CD4-positive, alpha-beta T cell treated with Interleukin-2 at 100 ng/mL for 4 hours (primary cell): ENCODE data around the gene SORBS1.

Experiments used
- DNase-seq: peaks from one replicate; pipeline ENCODE4 v3.0.0-alpha.2; 2020; ENCODE audit warnings: low spot score

SORBS1 gene

DNA sequence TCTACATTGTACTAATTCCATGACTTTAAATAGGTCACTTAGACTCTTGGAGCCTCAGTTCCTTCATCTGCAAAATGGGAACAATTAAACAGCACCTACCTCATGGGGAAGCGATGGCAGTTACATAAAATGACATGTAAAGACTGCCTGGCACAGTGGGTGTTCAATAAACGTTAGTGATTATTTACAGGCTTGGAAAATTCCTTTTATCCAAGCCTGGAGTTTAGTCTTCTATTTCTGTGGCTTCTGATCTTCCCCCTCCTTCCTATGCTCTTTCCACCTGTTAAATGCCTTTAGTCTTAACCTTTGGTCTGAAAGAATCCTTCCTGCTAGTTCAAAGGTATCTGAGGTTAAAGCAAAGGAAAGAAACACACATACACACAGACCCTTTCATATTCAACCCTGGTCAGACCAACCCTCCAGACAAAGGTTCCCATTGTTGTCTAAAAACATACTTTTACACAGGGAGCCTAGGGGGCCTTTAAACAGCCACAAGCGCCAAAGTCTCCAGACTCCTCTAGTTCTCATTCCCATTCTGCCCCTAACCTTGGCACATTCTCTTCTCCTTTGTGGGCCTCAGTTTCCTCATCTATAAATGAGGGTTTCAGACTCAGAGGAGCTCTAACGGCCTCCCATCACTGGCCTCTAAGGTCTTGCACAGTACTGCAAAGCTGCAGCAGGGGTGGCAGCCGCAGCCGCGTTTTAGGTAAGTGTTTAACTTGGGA, 21.4 kb downstream of the SORBS1 start:
- DNase-seq: no peak

DNA sequence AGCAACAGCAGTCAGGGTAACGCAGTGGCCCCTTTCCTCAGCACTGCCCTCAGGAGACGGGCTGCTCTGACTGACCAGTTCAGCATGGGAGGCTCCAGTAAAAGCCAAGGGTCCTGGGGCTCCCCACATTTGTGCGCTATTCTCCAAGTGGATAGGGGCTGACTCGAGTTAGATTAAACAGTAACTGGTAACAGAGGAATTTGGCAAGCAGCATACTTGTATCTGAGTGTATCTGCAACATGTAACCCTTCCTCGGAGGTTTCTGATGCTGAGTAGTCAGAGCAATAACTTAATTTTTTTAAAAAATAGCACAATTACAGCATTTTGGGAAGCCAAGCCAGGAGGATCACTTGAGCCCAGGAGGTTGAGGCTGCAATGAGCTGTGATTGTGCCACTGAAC, 22.8 kb downstream of the SORBS1 start:
- no peak for DNase-seq

DNA sequence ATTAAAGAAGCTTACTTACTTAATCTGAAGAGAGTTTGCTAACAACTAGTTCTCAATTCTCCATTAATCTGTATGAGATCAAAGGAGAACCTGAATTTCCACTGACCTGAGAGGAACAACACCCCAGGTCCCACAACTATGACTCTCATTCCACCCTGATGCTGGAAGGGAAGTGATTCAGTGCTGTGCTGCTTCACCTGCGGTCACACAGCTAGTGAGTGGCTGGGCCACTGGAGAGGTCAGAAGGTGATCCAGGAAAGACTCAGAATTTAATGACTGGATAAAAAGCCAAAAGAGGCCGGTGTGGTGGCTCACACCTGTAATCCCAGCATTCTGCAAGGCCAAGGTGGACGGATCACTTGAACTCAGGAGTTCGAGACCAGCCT, 23.6 kb downstream of the SORBS1 start:
- no peak for DNase-seq

DNA sequence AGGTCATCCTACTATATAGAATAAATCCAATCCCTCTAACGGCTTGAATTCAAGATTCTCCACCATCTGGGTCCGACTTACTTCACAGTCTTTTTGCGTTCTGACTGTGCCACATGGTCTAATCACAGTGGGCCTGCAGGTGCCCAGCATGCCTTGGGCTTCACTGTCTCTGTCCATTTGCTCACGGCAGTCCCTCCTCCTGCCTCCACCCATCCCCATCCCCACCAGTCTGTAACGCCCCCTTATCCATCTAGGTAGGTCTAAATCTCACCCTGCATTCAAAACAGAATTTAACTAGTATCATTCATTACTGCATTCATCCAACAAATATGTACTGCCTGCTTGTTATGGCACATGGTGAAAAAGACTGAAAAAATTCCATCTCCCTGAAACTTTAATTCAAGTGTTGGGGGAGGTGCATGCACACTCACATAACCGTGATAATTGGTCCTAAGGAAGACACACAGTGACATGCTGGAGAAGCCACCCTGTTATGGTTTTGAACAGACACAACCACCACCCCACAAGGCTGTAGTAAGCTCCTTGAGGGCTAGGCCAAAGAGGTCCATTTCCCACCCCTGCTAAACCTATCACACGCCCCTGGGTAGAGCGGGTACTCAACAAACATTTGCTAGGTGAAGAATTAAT, 24.2 kb downstream of the SORBS1 start:
- no peak for DNase-seq

DNA sequence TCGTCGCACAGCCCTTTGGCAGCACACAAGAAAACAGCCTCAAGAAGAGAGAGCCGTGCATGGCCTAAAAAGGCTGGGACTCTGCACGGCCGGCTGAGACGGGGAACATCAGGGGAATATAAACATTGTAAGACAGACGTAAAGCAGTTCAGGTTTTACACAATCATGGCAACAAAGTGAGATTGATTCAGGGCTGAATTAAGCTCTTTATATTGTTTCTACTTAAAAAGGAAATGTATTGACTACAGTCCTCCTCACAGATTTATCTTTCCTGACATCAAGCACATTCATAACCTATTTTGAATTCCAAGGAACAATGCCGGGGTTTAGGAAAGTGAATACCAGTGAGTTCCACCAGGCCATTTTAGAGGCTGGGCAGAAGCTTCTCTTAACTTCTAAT, 25.2 kb downstream of the SORBS1 start:
- no peak for DNase-seq

DNA sequence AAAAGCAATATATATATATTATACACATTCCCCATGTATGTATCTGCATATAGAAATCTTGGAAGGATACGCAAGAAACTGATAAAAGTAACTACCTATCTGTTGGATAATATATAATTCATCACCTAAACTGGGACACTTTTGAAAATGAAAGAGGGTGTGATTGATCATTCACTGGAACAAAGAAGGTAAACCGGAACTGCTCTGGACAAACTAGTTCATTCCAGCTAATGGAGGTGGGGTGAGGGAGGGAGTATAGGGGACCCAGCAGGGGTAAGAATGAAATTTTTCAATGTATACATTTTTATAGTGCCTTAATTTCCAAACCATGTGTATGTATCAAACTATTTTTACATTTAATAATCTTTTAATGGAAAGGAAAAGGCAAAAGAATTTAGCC, 25.6 kb downstream of the SORBS1 start:
- no peak for DNase-seq

DNA sequence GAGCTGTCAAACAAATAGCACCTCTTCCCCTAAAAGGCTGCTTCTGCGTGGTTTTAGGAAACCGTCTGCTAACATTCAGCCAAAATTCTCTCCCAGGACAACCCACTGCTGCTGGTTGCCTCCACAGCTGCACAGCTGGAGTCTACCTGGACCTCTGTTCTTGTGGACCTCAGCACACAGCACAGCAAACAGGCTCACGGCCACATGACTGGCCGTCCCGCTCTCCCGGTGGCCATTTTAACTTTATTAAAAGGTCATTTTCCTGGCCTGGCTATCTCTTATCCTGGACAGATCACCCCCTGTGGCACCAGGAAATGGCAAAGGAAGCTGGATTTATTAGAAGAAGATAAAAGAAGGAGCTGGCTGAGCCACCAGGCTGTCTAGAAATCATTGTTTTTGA, 27.6 kb downstream of the SORBS1 start:
- no peak for DNase-seq

DNA sequence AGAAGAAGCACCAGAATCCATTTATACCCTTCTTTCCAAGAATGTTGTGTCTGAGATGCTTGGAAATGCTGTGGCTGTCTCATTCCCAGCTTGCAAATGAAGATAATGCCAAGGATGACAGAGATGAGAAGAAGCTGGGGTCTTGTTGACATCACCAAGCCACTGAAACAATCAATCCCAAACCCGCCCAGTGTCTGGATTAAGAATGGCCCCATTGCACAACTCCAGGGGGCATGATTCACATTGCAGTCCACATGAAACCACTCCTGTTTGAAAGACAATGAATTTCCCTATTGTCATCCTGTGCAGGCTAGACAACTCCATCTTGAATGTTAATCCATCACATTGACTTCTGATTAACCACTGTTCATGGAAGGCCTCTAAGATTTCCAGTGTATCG, 28.6 kb downstream of the SORBS1 start:
- no peak for DNase-seq

DNA sequence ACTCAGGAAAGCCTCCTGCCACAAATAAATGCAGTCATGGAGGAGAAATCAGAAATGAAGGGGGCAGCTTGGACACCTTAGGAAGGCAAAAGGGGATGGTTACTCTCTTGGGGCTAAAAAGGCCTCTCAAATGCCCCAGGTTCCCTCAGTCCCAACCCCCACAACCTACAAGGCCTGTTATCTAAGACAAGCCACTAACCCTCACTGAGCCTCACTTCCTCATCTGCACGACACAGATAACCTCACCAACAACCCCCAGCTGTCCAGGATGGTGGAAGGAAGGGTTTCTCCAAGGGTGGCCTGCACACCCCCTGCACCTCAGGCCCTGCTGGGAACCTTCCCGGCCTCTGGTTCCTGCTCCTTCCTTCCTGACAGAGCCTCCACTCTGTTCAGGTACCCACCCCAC, 29.2 kb downstream of the SORBS1 start:
- no peak for DNase-seq

DNA sequence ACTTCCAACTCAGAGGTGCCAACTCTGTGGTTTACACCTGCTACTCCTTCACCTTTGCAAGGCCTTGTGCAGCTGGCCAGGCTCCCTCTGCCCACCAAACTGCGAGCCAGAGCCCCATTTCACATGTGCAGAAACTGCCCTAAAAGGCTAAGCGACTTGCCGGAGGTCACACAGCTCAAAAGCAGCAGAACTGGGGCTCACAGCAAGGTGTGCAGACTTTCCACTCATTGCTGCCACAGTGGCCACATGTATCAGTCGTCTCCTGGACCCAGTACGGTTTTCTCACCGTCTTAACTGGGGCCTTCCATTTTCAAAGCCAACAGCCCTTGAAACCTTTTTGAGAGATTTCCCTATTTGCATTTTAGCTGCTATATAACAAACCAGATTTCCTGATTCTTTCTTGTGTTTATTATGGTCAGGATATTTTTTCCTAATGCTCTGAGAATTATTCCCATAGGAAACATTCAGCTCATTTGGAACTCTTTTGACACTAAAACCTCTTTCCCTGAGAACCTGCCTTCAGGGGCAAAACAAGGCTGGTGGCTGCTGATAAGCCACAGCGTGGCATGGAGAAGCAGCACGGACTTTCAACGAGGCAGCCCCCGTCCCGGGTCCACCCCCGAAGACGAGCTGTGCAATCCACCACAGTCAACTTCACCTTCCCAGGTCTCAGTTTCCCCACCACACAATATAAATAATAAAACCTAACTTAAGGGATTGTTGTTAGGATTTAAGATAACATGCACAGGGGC, 29.9 kb downstream of the SORBS1 start:
- DNase-seq: no peak

DNA sequence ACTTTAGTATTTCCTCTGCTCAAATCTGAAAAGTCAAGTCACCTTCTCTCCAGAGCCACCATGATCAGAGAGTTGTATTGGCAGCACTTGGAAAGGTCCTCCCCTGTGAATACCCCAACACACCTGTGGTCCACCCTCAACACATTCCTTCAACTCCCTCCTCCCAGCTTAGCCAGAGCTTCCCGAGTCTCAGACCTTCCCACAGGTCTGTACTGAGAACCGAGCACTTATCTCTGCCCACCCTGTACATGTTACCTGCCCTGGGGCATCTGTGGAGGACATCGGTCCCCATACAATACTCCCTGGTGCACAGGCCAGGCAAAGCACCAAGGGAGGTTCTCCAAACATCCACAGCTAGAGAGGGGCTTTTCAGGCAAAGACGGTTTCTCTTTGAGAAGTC, 30.6 kb downstream of the SORBS1 start:
- DNase-seq: no peak

DNA sequence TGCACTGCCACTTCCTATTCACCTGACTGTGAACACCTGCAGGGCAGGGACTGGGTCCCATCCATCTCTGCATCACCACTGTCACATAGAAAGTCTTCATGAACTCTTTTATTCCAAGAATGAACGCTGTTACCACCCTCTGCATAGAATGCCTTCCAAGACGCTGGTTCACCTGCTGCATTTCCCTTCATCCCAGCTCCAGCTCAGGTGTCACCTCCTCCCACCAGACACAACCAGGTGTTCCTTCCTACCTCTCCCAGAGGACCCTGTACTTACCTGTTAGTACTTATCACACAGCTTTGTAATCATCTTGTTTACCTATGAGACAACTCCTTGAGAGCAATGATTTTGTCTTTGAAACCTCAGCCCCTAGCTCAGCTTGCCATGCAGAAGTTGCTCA, 31.1 kb downstream of the SORBS1 start:
- DNase-seq: no peak

DNA sequence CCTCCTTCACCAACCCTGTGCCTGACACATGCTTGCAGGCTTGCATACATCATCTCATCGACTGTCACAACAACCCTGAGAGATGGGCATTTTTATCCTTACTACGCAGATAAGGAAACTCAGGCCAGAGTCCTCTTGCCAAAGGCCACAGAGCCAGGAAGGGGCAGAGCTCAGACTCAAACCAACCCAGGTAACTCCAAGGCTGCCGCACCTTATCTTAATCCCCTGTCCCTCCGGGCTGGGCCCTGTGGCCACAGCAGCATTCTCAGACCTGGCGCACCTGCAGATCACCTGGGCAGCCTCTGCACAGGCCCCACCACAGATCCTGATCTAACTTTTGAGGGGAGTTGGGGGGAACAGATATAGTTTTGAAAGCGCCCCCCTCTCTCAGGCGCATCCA, 35.1 kb downstream of the SORBS1 start:
- DNase-seq: no peak

DNA sequence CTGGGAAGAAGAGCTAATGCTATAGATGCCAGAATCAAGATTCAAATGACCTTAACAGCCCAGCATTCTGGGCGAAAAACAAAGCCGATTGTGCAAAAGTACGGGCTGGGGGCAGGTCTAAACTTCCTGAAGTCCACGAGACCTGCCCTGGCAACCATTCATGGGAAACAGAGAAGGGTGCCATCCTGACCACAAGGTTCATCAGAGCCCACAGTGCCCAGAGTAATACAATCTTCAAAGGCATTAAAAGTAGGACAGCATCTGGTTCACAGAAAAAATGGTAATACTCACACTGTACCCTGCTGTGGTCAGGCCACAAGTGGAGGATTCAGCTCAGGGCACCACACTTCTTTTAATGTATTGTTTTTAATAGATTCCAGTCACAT, 36.1 kb downstream of the SORBS1 start:
- DNase-seq: no peak

DNA sequence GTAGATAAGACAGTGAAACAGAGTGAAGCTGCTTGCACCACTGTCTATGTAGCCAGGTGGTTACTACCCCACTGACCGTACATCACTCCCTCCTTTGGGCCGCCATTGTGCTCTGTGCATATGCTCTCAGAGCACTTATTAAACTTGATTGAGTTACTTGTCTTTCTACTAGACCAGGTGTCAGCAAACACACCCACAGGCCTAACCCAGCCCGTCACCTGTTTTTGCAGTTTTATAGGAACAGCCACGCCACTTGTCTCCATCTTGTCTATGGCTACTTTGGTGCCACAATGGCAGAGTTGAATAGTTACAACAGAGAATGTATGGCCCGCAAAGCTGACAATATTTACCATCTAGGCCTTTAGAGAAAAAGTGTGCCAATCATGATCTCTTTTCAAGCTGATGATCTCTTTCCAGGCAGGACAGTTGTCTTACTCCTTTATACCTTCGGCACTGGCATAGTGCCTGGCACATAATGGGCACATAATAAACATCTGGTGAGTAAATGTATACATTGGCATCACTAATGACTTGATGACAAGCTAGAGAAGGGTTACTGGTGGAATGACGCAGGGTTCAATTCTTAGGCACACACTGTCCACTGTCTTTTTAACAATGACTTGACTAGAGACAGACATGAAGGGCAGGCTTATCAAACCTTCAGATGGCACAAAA, 36.7 kb downstream of the SORBS1 start:
- no peak for DNase-seq

DNA sequence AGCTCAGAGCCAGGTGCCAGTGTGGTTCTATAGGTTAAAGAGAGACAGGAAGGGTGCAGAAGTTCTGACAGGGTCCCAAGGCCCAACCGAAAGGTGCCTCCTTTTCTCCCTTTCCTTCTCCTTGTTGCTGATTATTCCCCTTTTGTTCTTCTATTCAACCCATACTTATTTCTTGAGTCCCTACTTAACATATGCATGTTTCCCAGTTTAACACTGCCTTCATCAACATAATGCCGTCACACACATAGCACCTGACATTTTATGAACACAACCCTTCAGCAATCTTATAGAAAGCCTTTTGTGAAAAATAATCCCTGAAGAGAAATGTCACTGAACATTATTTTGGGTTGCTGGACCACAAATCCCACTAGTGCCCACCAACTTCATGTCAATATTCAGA, 39.1 kb downstream of the SORBS1 start:
- no peak for DNase-seq

DNA sequence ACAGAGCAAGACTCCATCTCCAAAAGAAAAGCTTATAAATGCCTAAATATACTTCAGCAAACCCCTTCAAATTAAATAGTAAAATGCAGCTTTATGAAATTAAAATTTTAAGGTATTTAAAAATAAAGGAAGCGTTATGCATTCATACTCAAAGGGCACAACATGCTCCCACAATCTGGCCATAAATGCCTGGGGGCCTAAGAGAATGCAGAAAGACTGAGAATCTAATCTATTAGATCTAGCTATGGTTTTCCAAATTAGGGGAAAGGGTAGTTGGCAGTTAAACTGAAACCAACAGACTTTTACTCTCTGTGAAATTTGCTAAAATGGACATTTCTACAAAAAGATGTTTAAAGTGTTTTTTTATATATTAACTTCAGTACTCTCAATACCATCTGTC, 40.6 kb downstream of the SORBS1 start:
- DNase-seq: no peak

DNA sequence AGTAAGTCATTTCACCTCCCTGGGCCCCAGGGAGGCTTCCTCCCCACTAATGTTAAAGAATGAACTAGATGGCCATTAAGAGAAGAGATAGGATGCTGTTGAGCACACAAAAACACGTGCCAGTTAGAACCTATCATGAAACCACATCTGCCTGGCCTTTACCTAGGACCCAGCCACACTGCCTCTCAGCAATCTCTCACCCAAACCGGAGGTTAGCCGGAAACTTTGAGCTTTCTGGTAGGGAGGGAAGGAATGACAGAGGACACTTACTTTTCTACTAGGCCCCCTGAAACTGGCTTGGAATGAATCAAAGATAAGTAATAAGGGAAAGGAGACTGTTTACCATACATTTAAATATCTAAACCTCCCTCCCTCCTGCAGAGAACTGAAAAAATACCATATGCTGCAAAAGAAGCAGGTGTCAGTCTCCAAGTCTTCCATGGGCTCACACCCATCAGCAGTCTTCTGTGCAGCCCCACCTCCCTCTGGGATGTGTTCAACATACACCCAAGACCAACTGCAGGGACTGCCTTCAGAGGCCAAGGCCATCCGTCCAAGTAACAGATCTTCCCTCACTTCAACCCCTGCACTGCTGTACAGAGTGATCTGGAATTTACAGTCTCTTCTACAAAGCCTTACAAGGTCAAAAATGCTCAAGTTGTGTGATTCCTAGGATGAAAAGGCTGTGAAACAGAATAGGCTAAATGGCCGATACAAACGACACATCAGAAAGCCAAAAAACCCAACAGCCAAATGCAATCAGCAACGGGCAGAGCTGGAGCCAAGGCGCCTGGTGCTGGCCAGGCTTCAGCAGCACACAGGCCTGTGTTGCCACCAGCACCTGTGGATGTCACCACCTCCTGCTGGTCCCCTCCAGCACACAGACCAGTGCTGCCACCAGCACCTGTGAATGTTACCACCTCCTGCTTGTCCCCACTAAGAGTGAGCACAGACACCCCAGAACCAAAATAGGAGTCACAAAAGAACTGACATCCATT, 42.4 kb downstream of the SORBS1 start:
- no peak for DNase-seq

DNA sequence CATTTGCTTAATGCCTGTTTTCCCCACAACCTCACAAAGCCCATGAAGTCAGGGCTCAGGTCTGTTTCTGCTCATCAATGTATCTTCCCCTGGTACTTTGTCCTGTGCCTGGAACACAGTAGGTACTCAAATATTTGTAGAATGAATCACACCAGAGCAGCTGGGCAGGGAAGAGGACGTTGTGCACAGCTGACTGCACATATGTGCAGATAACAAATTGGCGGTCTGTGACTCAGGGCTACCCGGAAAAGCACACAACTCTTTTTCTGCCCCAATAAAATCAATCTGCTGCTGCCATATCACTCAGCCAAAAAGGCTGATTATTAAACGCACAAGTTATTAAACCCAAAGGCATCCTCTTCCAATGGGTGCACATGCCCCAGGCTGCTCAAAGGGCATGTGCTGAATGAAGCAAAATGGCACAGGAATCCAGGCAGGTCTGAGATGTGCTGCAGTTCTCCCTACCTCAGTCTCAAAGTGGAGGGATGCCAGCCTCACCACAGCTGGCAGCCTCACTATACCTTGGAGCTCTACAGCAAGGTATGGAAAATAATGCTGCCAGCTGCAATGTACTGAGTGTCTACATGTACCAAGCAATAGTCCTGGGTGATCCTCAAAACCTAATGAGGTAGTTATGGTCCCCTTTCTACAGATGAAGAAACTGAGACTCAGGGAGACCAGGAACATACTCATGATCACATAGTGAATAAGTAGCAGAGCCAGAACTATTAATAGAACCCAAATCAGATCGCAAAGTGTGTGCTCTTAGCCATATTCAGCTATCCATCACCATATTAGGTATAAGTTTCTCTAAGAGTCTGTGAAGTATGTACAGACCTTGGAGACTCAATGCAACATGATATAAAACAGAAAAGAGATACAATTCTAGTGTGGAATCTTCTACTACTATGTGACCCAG, 43.4 kb downstream of the SORBS1 start:
- DNase-seq: no peak

DNA sequence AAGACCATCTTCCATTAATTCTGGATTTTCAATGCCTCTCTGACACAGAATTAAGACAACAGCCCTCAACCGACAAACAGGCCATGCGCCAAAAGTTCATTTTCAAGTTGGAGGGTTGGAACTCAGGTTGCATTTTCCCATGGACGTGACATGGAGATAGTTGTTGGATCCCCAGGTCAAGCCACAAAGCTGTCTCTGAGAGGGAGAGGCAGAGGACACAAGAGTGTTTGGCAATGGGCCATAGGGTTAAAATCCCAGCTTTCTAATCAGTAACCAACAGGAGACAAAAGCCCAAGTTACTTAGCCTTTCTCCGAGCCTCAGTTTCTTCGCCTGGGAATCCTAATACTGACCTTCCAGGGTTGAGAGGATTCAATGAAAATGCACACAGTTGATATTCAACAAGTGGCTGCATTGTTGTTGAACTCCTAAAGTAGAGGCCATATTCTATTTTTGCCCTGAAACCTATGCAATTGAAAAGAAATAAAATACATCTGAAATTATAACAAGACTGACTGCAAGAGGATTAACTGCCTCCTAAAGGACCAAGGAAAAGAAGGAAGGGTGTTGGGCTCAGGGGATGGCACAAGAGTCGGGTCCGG, 44.3 kb downstream of the SORBS1 start:
- DNase-seq: no peak
